CD4-positive, alpha-beta T cell (primary cell): Measurements from ENCODE around the gene UQCC2. TPM values are rescaled to one million over a fixed set of nuclear protein-coding genes. Genes with fewer than 3 reads are reported as not detected.

Experiments
- ATAC-seq: fragments of 200-7000 bp; cut with Tn5 transposase; one replicate; pipeline ENCODE4 v1.10.0; 2022; ENCODE audit warnings: mild to moderate bottlenecking; ENCODE audit not compliant: poor library complexity
- CTCF ChIA-PET: fragments of 350-600 bp; sonication (Branson Sonifier 250); formaldehyde crosslinking; loops from one replicate; lab custom pipeline; 2021; ENCODE audit warnings: antibody characterized with exemption, inconsistent platforms; lab: Charles Lee
- POLR2A ChIA-PET: fragments of 350-600 bp; sonication (Branson Sonifier 250); formaldehyde crosslinking; loops from one replicate; lab custom pipeline; 2021; ENCODE audit warnings: antibody characterized with exemption, inconsistent platforms; lab: Charles Lee
- DNase-seq, 14 experiments: peaks; one replicate each; pipeline ENCODE4 v3.0.0-alpha.2; 2013 to 2020; ENCODE audit warnings: mixed read lengths in 2 of 14
- H3K27ac ChIP-seq, 2 donors: one replicate each; pipeline versions ENCODE4 v1.5.1 to v1.7.0; 2013; ENCODE audit warnings: low read length in 2 of 2, low read depth in 1 of 2, mild to moderate bottlenecking in 1 of 2
- H3K27me3 ChIP-seq, 2 experiments: 1 replicate in 1 of 2; 2 replicates in 1 of 2; pipeline versions ENCODE4 v1.6.1 to v1.7.0; 2013; ENCODE audit warnings: low read length in 2 of 2, control low read depth in 1 of 2, mild to moderate bottlenecking in 1 of 2, moderate library complexity in 1 of 2; ENCODE audit not compliant: insufficient read depth in 2 of 2, control insufficient read depth in 1 of 2
- H3K36me3 ChIP-seq: one replicate; pipeline ENCODE4 v1.6.1; 2013; ENCODE audit warnings: low read length, control low read depth; ENCODE audit not compliant: insufficient read depth
- H3K4me1 ChIP-seq: one replicate; pipeline ENCODE4 v1.6.1; 2013; ENCODE audit warnings: low read length, control low read depth; ENCODE audit not compliant: insufficient read depth
- H3K4me3 ChIP-seq: one replicate; pipeline ENCODE4 v1.5.1; 2013; ENCODE audit warnings: mild to moderate bottlenecking, low read length, moderate library complexity
- H3K9me3 ChIP-seq, 2 experiments: 1 replicate in 1 of 2; 2 replicates in 1 of 2; pipeline versions ENCODE4 v1.6.1 to v1.7.0; 2013; ENCODE audit warnings: low read length in 2 of 2, mild to moderate bottlenecking in 2 of 2, control low read depth in 1 of 2, moderate library complexity in 1 of 2; ENCODE audit not compliant: control insufficient read depth in 1 of 2, insufficient read depth in 1 of 2
- H3K27ac Mint-ChIP-seq: one replicate; pipeline ENCODE4 v1.8.0; 2020; ENCODE audit warnings: mixed read lengths
- H3K27me3 Mint-ChIP-seq: one replicate; pipeline ENCODE4 v1.8.0; 2021; ENCODE audit warnings: mixed read lengths
- H3K36me3 Mint-ChIP-seq: one replicate; pipeline ENCODE4 v1.8.0; 2021; ENCODE audit warnings: low read depth, mixed read lengths
- H3K4me1 Mint-ChIP-seq: one replicate; pipeline ENCODE4 v1.8.0; 2021; ENCODE audit warnings: low read depth, mixed read lengths
- H3K4me3 Mint-ChIP-seq: one replicate; pipeline ENCODE4 v1.8.0; 2020; ENCODE audit warnings: mild to moderate bottlenecking, mixed read lengths
- H3K9me3 Mint-ChIP-seq: one replicate; pipeline ENCODE4 v1.8.0; 2020; ENCODE audit warnings: mixed read lengths
- intact Hi-C, 2 experiments: fragments of 100-400 bp; cut with DNase I in 1 of 2; cut with micrococcal nuclease in 1 of 2; formaldehyde crosslinking; loops; one replicate each; pipeline versions ENCODE4 v1.15.1 to v1.9.0; 2023 to 2025; cut with DNase I, micrococcal nuclease
- total RNA-seq, 174 experiments: library from RNA in 2 of 174; stranded (reverse) in 2 of 174; gene quantifications; one replicate each; pipeline ENCODE4 v1.2.3 and lab custom pipeline; 2021 to 2026
- TF ChIP-seq, protein P1 (sequence below): fragments of 200-600 bp; IDR thresholded peaks from one replicate; pipeline ENCODE4 v1.8.0; 2022; ENCODE audit warnings: antibody characterized with exemption, mild to moderate bottlenecking

UQCC2 gene
- total RNA-seq, 2 experiments from 2014 or later: 8.7 to 9.3 TPM

DNA sequence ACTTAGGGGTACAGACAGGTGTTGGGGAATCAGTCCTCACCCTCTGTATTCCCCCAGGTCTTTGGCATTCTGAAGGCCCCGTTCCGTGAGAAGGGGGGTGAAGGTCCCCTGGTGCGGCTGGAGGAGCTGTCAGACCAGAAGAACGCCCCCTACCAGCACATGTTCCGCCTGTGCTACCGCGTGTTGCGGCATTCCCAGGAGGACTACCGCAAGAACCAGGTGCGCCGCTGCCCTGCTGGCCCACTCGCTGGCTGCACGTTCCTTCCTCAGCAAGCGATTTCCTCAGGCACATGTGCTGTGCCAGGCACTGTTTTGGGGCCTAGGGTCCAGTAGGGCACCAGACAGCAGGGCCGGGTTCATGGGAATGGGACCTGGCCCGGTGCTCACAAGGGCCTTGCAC lies 44.4 kb downstream of the UQCC2 start:
- no peaks in the 10 kb centered on the region for H3K27me3 Mint-ChIP-seq
- H3K4me3 Mint-ChIP-seq: no peak overlapping the region
- ChIA-PET POLR2A (no interaction called here), CTCF (interaction anchor here (0.7 kb wide), 1 partner anchor 46 kb away, joined by 3 read pairs; the partner anchor contains the start of gene ITPR3)
- H3K27ac Mint-ChIP-seq: no peak overlapping the region
- peaks cover 19% of the 10 kb centered on the region for H3K4me1 ChIP-seq
- peaks cover 84% of the 10 kb centered on the region for H3K36me3 Mint-ChIP-seq
- H3K36me3 ChIP-seq: peaks cover 76% of the 10 kb centered on the region
- H3K9me3 ChIP-seq: no peaks in the 10 kb centered on the region
- H3K27me3 ChIP-seq: no peaks in the 10 kb centered on the region
- TF ChIP-seq, protein P1, sequence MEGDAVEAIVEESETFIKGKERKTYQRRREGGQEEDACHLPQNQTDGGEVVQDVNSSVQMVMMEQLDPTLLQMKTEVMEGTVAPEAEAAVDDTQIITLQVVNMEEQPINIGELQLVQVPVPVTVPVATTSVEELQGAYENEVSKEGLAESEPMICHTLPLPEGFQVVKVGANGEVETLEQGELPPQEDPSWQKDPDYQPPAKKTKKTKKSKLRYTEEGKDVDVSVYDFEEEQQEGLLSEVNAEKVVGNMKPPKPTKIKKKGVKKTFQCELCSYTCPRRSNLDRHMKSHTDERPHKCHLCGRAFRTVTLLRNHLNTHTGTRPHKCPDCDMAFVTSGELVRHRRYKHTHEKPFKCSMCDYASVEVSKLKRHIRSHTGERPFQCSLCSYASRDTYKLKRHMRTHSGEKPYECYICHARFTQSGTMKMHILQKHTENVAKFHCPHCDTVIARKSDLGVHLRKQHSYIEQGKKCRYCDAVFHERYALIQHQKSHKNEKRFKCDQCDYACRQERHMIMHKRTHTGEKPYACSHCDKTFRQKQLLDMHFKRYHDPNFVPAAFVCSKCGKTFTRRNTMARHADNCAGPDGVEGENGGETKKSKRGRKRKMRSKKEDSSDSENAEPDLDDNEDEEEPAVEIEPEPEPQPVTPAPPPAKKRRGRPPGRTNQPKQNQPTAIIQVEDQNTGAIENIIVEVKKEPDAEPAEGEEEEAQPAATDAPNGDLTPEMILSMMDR: no peak
- no peaks in the 10 kb centered on the region for H3K9me3 Mint-ChIP-seq
- H3K4me1 Mint-ChIP-seq: peaks cover 14% of the 10 kb centered on the region
- intact Hi-C loops: loop anchor here in 1 of 2 experiments (5.0 kb wide), 1 partner anchor 35 kb away; no protein-coding TSS in a partner anchor
- no peak for DNase-seq
- no peak overlapping the region for H3K4me3 ChIP-seq
- H3K27ac ChIP-seq: no peak overlapping the region
- ATAC-seq: no peak

- Histone ChIP-seq H3K9me3 (no peaks in the 10 kb centered on the region), H3K4me3 (no peak overlapping the region), H3K27ac (no peak overlapping the region), H3K27me3 (no peaks in the 10 kb centered on the region), H3K36me3 (peaks cover 68% of the 10 kb centered on the region), H3K4me1 (peaks cover 19% of the 10 kb centered on the region)
- no peaks in the 10 kb centered on the region for H3K9me3 Mint-ChIP-seq
- H3K27ac Mint-ChIP-seq: no peak overlapping the region
- POLR2A ChIA-PET: no interaction called here
- DNase-seq (no peak), ATAC-seq (no peak)
- no peak overlapping the region for H3K4me3 Mint-ChIP-seq
- intact Hi-C loops: loop anchor here in 1 of 2 experiments (5.0 kb wide), 1 partner anchor 36 kb away; no protein-coding TSS in a partner anchor
- H3K36me3 Mint-ChIP-seq: peaks cover 79% of the 10 kb centered on the region
- TF ChIP-seq, protein P1: no peak
- CTCF ChIA-PET: no interaction called here
- H3K27me3 Mint-ChIP-seq: no peaks in the 10 kb centered on the region
- peaks cover 14% of the 10 kb centered on the region for H3K4me1 Mint-ChIP-seq
Measured at GRCh38 chr6:33665957-33666356, 45.5 kb downstream of the UQCC2 start.

GRCh38 chr6:33664506-33665057 lies 46.9 kb downstream of the UQCC2 start:
- Mint-ChIP-seq H3K9me3 (no peaks in the 10 kb centered on the region), H3K36me3 (peaks cover 79% of the 10 kb centered on the region), H3K4me3 (no peak overlapping the region), H3K27me3 (no peaks in the 10 kb centered on the region), H3K4me1 (peaks cover 12% of the 10 kb centered on the region), H3K27ac (no peak overlapping the region)
- ATAC-seq (no peak), DNase-seq (no peak)
- Histone ChIP-seq H3K36me3 (peaks cover 61% of the 10 kb centered on the region), H3K9me3 (no peaks in the 10 kb centered on the region), H3K4me1 (peaks cover 17% of the 10 kb centered on the region), H3K4me3 (no peak overlapping the region), H3K27ac (no peak overlapping the region), H3K27me3 (no peaks in the 10 kb centered on the region)
- ChIA-PET POLR2A (no interaction called here), CTCF (interaction anchor here (1.0 kb wide), 1 partner anchor 36 kb away, joined by 3 read pairs; no protein-coding TSS in a partner anchor)
- intact Hi-C loops: loop anchor here in 1 of 2 experiments (5.0 kb wide), 1 partner anchor 38 kb away; no protein-coding TSS in a partner anchor
- TF ChIP-seq, protein P1: no peak
